AG09319 (cell line): ENCODE data around the gene RNF111.

ENCODE experiments used
- DNase-seq: peaks from one replicate; pipeline ENCODE4 v3.0.0-alpha.2; 2010; ENCODE audit warnings: low read depth; ENCODE audit errors: extremely low read depth
- CTCF ChIP-seq: IDR thresholded peaks from 2 replicates; pipeline ENCODE4 v1.5.1; 2011; ENCODE audit warnings: low read depth, mild to moderate bottlenecking, inconsistent platforms, low read length, moderate library complexity

RNF111 gene

GRCh38 chr15:59039225-59039624 is 51.8 kb downstream of the RNF111 start:
- no peak for TF ChIP-seq CTCF
- DNase-seq = no peak

GRCh38 chr15:59042041-59042440 is 54.6 kb downstream of the RNF111 start:
- no peak for TF ChIP-seq CTCF
- no peak for DNase-seq

GRCh38 chr15:59048897-59049296 is 61.4 kb downstream of the RNF111 start:
- DNase-seq = no peak
- no peak for TF ChIP-seq CTCF

- DNase-seq = no peak
- no peak for TF ChIP-seq CTCF
Observed at GRCh38 chr15:59051873-59052861, 64.7 kb downstream of the RNF111 start.

GRCh38 chr15:59052915-59053407 is 65.5 kb downstream of the RNF111 start:
- DNase-seq = peak; percentile 10
- no peak for TF ChIP-seq CTCF

- TF ChIP-seq CTCF = no peak
- DNase-seq = no peak
Observed at GRCh38 chr15:59053482-59053881, 66.0 kb downstream of the RNF111 start.

- DNase-seq = no peak
Observed at GRCh38 chr15:59059076-59059597, 71.7 kb downstream of the RNF111 start.

More at GRCh38 chr15:59059076-59059597, 71.7 kb downstream of the RNF111 start:
- TF ChIP-seq CTCF = no peak
